Keratinocyte (primary cell): ENCODE data around the gene RTP2. TPM values are rescaled to one million over a fixed set of nuclear protein-coding genes. Genes with fewer than 3 reads are reported as not detected.

Experiments used
- DNase-seq: peaks from one replicate; pipeline ENCODE4 v3.0.0-alpha.2; 2011; ENCODE audit warnings: low read depth, missing footprints, low spot score
- FAIRE-seq: peaks from 2 replicates; lab custom pipeline; 2011; peaks lifted over from hg19 to GRCh38; lab: Jason Lieb, UNC
- H2AFZ ChIP-seq: 2 replicates; pipeline ENCODE4 v1.6.0; 2012; ENCODE audit warnings: low read length, control low read depth, inconsistent platforms; ENCODE audit not compliant: control insufficient read depth
- H3K27ac ChIP-seq: 2 replicates; pipeline ENCODE4 v1.5.1; 2011; ENCODE audit warnings: low read length; ENCODE audit not compliant: control insufficient read depth, insufficient read depth
- H3K27me3 ChIP-seq: 3 replicates; pipeline ENCODE4 v1.6.0; 2011; ENCODE audit warnings: low read length; ENCODE audit not compliant: control insufficient read depth, insufficient read depth; ENCODE audit errors: extremely low read depth
- H3K36me3 ChIP-seq, 2 experiments: 2 replicates in 1 of 2; 3 replicates in 1 of 2; pipeline ENCODE4 v1.5.1; 2011; ENCODE audit warnings: low read length in 2 of 2, mild to moderate bottlenecking in 1 of 2; ENCODE audit not compliant: control insufficient read depth in 2 of 2, insufficient read depth in 2 of 2; ENCODE audit errors: extremely low read depth in 1 of 2
- H3K4me1 ChIP-seq: 3 replicates; pipeline ENCODE4 v1.5.1; 2011; ENCODE audit warnings: low read length; ENCODE audit not compliant: control insufficient read depth, insufficient read depth; ENCODE audit errors: extremely low read depth
- H3K4me2 ChIP-seq: 3 replicates; pipeline ENCODE4 v1.6.0; 2011; ENCODE audit warnings: low read depth, low read length; ENCODE audit not compliant: control insufficient read depth, insufficient read depth; ENCODE audit errors: extremely low read depth
- H3K4me3 ChIP-seq, 3 experiments: fragments of 200-600 bp in 1 of 3; sonication (generic) in 1 of 3; 2 replicates in 2 of 3; 3 replicates in 1 of 3; pipeline ENCODE4 v1.5.1; 2011 to 2016; ENCODE audit warnings: low read length in 3 of 3, mild to moderate bottlenecking in 3 of 3, control low read depth in 2 of 3, inconsistent platforms in 1 of 3, low read depth in 1 of 3, mixed read lengths in 1 of 3, mixed run types in 1 of 3, moderate library complexity in 1 of 3; ENCODE audit not compliant: control insufficient read depth in 2 of 3, insufficient read depth in 2 of 3; ENCODE audit errors: extremely low read depth in 1 of 3
- H3K79me2 ChIP-seq: 2 replicates; pipeline ENCODE4 v1.6.0; 2012; ENCODE audit warnings: low read length; ENCODE audit not compliant: control insufficient read depth, insufficient read depth
- H3K9ac ChIP-seq: 3 replicates; pipeline ENCODE4 v1.6.0; 2011; ENCODE audit warnings: low read length; ENCODE audit not compliant: control insufficient read depth, insufficient read depth; ENCODE audit errors: extremely low read depth
- H3K9me1 ChIP-seq: 3 replicates; pipeline ENCODE4 v1.6.0; 2011; ENCODE audit warnings: low read length; ENCODE audit not compliant: control insufficient read depth, insufficient read depth; ENCODE audit errors: extremely low read depth
- H3K9me3 ChIP-seq: 2 replicates; pipeline ENCODE4 v1.5.1; 2012; ENCODE audit warnings: low read depth, low read length; ENCODE audit not compliant: control insufficient read depth
- H4K20me1 ChIP-seq: 3 replicates; pipeline ENCODE4 v1.6.0; 2011; ENCODE audit warnings: low read length; ENCODE audit not compliant: control insufficient read depth, insufficient read depth; ENCODE audit errors: extremely low read depth
- CTCF ChIP-seq, 3 experiments: IDR thresholded peaks in 1 of 3; conservative IDR thresholded peaks in 1 of 3; optimal IDR thresholded peaks in 1 of 3; 2 replicates in 2 of 3; 3 replicates in 1 of 3; pipeline versions ENCODE3 to v1.5.1; 2011; ENCODE audit warnings: low read length in 3 of 3, mild to moderate bottlenecking in 3 of 3, moderate library complexity in 2 of 3, control low read depth in 1 of 3, inconsistent platforms in 1 of 3; ENCODE audit not compliant: insufficient read depth in 2 of 3; ENCODE audit errors: extremely low read depth in 1 of 3
- EZH2 ChIP-seq: IDR thresholded peaks from one replicate; pipeline ENCODE4 v1.6.1; 2012; ENCODE audit warnings: inconsistent platforms, mild to moderate bottlenecking, low read length, moderate library complexity
- dilution Hi-C: fragments of 300-500 bp; cut with MboI; formaldehyde crosslinking; loops from one replicate; pipeline ENCODE4 v1.7.0; 2020; ENCODE audit warnings: low sequenced_read_pairs; ENCODE audit not compliant: extremely low pct_ligation_motif_present
- polyA plus RNA-seq, 5 experiments: library from polyadenylated mRNA; depleted of rRNA in 3 of 5; stranded (reverse) in 3 of 5; stranded (forward) in 1 of 5; unstranded in 1 of 5; fragments of >200 nt; gene quantifications; 1 replicate in 1 of 5; 2 replicates in 3 of 5; 3 replicates in 1 of 5; pipeline versions ENCODE4 v1.2.1 to v1.2.3, GENCODE V29; 2011 to 2012; ENCODE audit warnings: missing spikeins in 2 of 5, low read depth in 1 of 5, low replicate concordance in 1 of 5

RTP2 gene
- polyA plus RNA-seq, 1 donor (not counting 4 experiments of a cell fraction or from before 2014, with no cell fraction given): not detected

GRCh38 chr3:187662848-187663409 lies 39.4 kb downstream of the RTP2 start:
- Histone ChIP-seq H3K27ac (no peak overlapping the region), H3K27me3 (no peaks in the 10 kb centered on the region), H3K9ac (no peak overlapping the region), H3K9me1 (no peaks in the 10 kb centered on the region), H3K9me3 (no peaks in the 10 kb centered on the region), H3K4me2 (no peak overlapping the region), H3K79me2 (no peaks in the 10 kb centered on the region), H3K4me1 (no peaks in the 10 kb centered on the region), H3K36me3 (no peaks in the 10 kb centered on the region), H3K4me3 (no peak overlapping the region), H2AFZ (no peak overlapping the region), H4K20me1 (no peaks in the 10 kb centered on the region)
- TF ChIP-seq EZH2 (no peak), CTCF (optimal IDR thresholded peaks at IDR 0.05 in 1 of 3, IDR thresholded peaks at IDR 0.05 in 1 of 3, conservative IDR thresholded peaks at IDR 0.05 in 1 of 3; ENCODE audit: extremely low read depth in 1 of 3, insufficient read depth in 2 of 3, low read length in 3 of 3) (no peak)
- dilution Hi-C loops: no loop called here
- no peak for DNase-seq
- no peak for FAIRE-seq

- Histone ChIP-seq H3K79me2 (no peaks in the 10 kb centered on the region), H2AFZ (no peak overlapping the region), H3K4me2 (no peak overlapping the region), H3K27me3 (no peaks in the 10 kb centered on the region), H3K36me3 (no peaks in the 10 kb centered on the region), H3K9me1 (no peaks in the 10 kb centered on the region), H3K9me3 (no peaks in the 10 kb centered on the region), H3K9ac (no peak overlapping the region), H3K4me1 (no peaks in the 10 kb centered on the region), H3K4me3 (no peak overlapping the region), H3K27ac (no peak overlapping the region), H4K20me1 (no peaks in the 10 kb centered on the region)
- FAIRE-seq: no peak
- no peak for TF ChIP-seq EZH2
- TF ChIP-seq CTCF (optimal IDR thresholded peaks at IDR 0.05 in 1 of 3, IDR thresholded peaks at IDR 0.05 in 1 of 3, conservative IDR thresholded peaks at IDR 0.05 in 1 of 3; ENCODE audit: extremely low read depth in 1 of 3, insufficient read depth in 2 of 3, low read length in 3 of 3): no peak
- DNase-seq: no peak
- dilution Hi-C loops: no loop called here
Observed at GRCh38 chr3:187661267-187661666, 41.1 kb downstream of the RTP2 start.
